ENCODE measurements around the gene TST. TPM values are rescaled to one million over a fixed set of nuclear protein-coding genes. Genes with fewer than 3 reads are reported as not detected.

Gene TST
- polyA plus RNA-seq, 1 donor (not counting 4 experiments of a cell fraction or from before 2014, with no cell fraction given) = 19.9 TPM

GRCh38 chr22:37039466-37039865 lies 20.2 kb upstream of the TST start:
- no peak for TF ChIP-seq EZH2 (IDR thresholded peaks at IDR 0.05; ENCODE audit: low read length)
- no peak for TF ChIP-seq CTCF (optimal IDR thresholded peaks at IDR 0.05 in 1 of 3, IDR thresholded peaks at IDR 0.05 in 1 of 3, conservative IDR thresholded peaks at IDR 0.05 in 1 of 3; ENCODE audit: extremely low read depth in 1 of 3, insufficient read depth in 2 of 3, low read length in 3 of 3)
- H3K4me3 ChIP-seq (ENCODE audit: control insufficient read depth in 2 of 3, extremely low read depth in 1 of 3, insufficient read depth in 2 of 3, low read depth in 1 of 3, low read length in 3 of 3) = no peak overlapping the region
- no peaks in the 10 kb centered on the region for H4K20me1 ChIP-seq (ENCODE audit: control insufficient read depth, extremely low read depth, insufficient read depth, low read length)
- no peak overlapping the region for H3K27ac ChIP-seq (ENCODE audit: control insufficient read depth, insufficient read depth, low read length)
- H3K9me3 ChIP-seq (ENCODE audit: control insufficient read depth, low read depth, low read length) = no peaks in the 10 kb centered on the region
- DNase-seq (ENCODE audit: low read depth, low spot score) (no peak), FAIRE-seq (no peak)
- peaks cover 4% of the 10 kb centered on the region for H3K4me1 ChIP-seq (ENCODE audit: control insufficient read depth, extremely low read depth, insufficient read depth, low read length)
- H3K9ac ChIP-seq (ENCODE audit: control insufficient read depth, extremely low read depth, insufficient read depth, low read length) = no peak overlapping the region
- H3K27me3 ChIP-seq (ENCODE audit: control insufficient read depth, extremely low read depth, insufficient read depth, low read length) = no peaks in the 10 kb centered on the region
- no peak overlapping the region for H2AFZ ChIP-seq (ENCODE audit: control insufficient read depth, low read length)
- H3K9me1 ChIP-seq (ENCODE audit: control insufficient read depth, extremely low read depth, insufficient read depth, low read length) = no peaks in the 10 kb centered on the region
- dilution Hi-C loops (cut with MboI; ENCODE audit: extremely low pct_ligation_motif_present, low sequenced_read_pairs) = no loop called here
- H3K36me3 ChIP-seq (ENCODE audit: control insufficient read depth in 2 of 2, extremely low read depth in 1 of 2, insufficient read depth in 2 of 2, low read length in 2 of 2) = no peaks in the 10 kb centered on the region
- H3K79me2 ChIP-seq (ENCODE audit: control insufficient read depth, insufficient read depth, low read length) = no peaks in the 10 kb centered on the region
- no peak overlapping the region for H3K4me2 ChIP-seq (ENCODE audit: control insufficient read depth, extremely low read depth, insufficient read depth, low read depth, low read length)

GRCh38 chr22:37037669-37038068 lies 18.4 kb upstream of the TST start:
- no peak overlapping the region for H3K9ac ChIP-seq (ENCODE audit: control insufficient read depth, extremely low read depth, insufficient read depth, low read length)
- FAIRE-seq (no peak), DNase-seq (ENCODE audit: low read depth, low spot score) (no peak)
- H3K27me3 ChIP-seq (ENCODE audit: control insufficient read depth, extremely low read depth, insufficient read depth, low read length) = no peaks in the 10 kb centered on the region
- no peaks in the 10 kb centered on the region for H3K79me2 ChIP-seq (ENCODE audit: control insufficient read depth, insufficient read depth, low read length)
- no peak overlapping the region for H3K4me3 ChIP-seq (ENCODE audit: control insufficient read depth in 2 of 3, extremely low read depth in 1 of 3, insufficient read depth in 2 of 3, low read depth in 1 of 3, low read length in 3 of 3)
- TF ChIP-seq EZH2 (IDR thresholded peaks at IDR 0.05; ENCODE audit: low read length) (no peak), CTCF (optimal IDR thresholded peaks at IDR 0.05 in 1 of 3, IDR thresholded peaks at IDR 0.05 in 1 of 3, conservative IDR thresholded peaks at IDR 0.05 in 1 of 3; ENCODE audit: extremely low read depth in 1 of 3, insufficient read depth in 2 of 3, low read length in 3 of 3) (no peak)
- dilution Hi-C loops (cut with MboI; ENCODE audit: extremely low pct_ligation_motif_present, low sequenced_read_pairs) = no loop called here
- H3K27ac ChIP-seq (ENCODE audit: control insufficient read depth, insufficient read depth, low read length) = no peak overlapping the region
- no peak overlapping the region for H2AFZ ChIP-seq (ENCODE audit: control insufficient read depth, low read length)
- H3K9me3 ChIP-seq (ENCODE audit: control insufficient read depth, low read depth, low read length) = no peaks in the 10 kb centered on the region
- no peaks in the 10 kb centered on the region for H3K9me1 ChIP-seq (ENCODE audit: control insufficient read depth, extremely low read depth, insufficient read depth, low read length)
- H3K4me1 ChIP-seq (ENCODE audit: control insufficient read depth, extremely low read depth, insufficient read depth, low read length) = peaks cover 12% of the 10 kb centered on the region
- no peaks in the 10 kb centered on the region for H4K20me1 ChIP-seq (ENCODE audit: control insufficient read depth, extremely low read depth, insufficient read depth, low read length)
- H3K36me3 ChIP-seq (ENCODE audit: control insufficient read depth in 2 of 2, extremely low read depth in 1 of 2, insufficient read depth in 2 of 2, low read length in 2 of 2) = no peaks in the 10 kb centered on the region
- no peak overlapping the region for H3K4me2 ChIP-seq (ENCODE audit: control insufficient read depth, extremely low read depth, insufficient read depth, low read depth, low read length)
